SK-N-SH treated with all-trans-retinoic acid at 6 μM for 48 hours (cell line): Measurements from ENCODE around the gene PTGIR.

Experiments
- ARNTL ChIP-seq: fragments of 450-650 bp; formaldehyde crosslinking; IDR thresholded peaks from 2 replicates; pipeline ENCODE4 v1.5.0; 2020; ENCODE audit warnings: low read depth, mild to moderate bottlenecking, moderate library complexity, borderline replicate concordance
- CSDC2 ChIP-seq: fragments of 250-450 bp; sonication (Bioruptor Pico); IDR thresholded peaks from 2 replicates; pipeline ENCODE4 v1.5.0; 2020; ENCODE audit warnings: mild to moderate bottlenecking, moderate library complexity

DNA sequence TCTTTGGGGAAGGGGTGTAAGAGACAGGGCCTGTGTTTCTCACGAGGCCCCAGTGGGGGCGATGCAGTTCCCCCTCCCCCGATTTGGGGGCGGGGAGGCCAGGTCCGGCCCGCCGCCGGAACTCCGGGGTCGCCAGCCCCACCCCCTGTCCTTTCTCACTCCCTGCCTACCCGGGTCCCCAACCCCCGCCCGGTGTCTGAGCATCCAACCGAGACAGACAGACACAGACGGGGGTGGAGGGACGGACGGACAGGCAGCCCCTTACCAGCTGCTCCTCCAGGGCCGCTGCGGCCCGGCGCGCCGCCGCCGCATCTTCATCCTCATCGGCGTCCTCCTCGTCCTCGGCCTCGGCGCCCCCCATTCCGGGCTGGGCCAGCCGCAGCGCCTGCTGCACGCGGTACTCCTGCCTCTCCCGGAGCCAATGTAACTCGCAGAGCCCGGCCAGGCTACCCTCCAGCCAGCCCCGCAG lies 35.7 kb upstream of the PTGIR start:
- TF ChIP-seq ARNTL, result no peak
- TF ChIP-seq CSDC2 (CRISPR knock-in tag), result no peak
